ENCODE measurements around the gene MCC. TPM values are rescaled to one million over a fixed set of nuclear protein-coding genes. Genes with fewer than 3 reads are reported as not detected.

Gene MCC
- total RNA-seq, 4 donors from 2014 or later = 6.8 to 11.9 (median 9.0) TPM

- in situ Hi-C loops (cut with MboI; ENCODE audit: low sequenced_read_pairs in 4 of 4) = no loop called here
- H3K4me1 ChIP-seq = peaks cover 7 to 36% of the 10 kb centered on the region in 2 donors
Measured at GRCh38 chr5:113118298-113118697, 370.0 kb downstream of the MCC start.

GRCh38 chr5:113117543-113118115 lies 370.6 kb downstream of the MCC start:
- ATAC-seq (peak in 1 of 2 donors; percentile 19), DNase-seq (no peak)
- intact Hi-C loops (cut with DNase I; ENCODE audit: low total_unique reads) = loop anchor here (10.0 kb wide), 1 partner anchor 177 kb away; no protein-coding TSS in a partner anchor
- no peaks in the 10 kb centered on the region for H3K9me3 ChIP-seq
- H3K36me3 ChIP-seq = no peaks in the 10 kb centered on the region
- H3K27me3 ChIP-seq = no peaks in the 10 kb centered on the region
- no peak overlapping the region for H3K27ac ChIP-seq
- in situ Hi-C loops (cut with MboI; ENCODE audit: low sequenced_read_pairs in 4 of 4) = no loop called here
- no peak for TF ChIP-seq POLR2A (IDR thresholded peaks at IDR 0.05)
- TF ChIP-seq, protein P1, sequence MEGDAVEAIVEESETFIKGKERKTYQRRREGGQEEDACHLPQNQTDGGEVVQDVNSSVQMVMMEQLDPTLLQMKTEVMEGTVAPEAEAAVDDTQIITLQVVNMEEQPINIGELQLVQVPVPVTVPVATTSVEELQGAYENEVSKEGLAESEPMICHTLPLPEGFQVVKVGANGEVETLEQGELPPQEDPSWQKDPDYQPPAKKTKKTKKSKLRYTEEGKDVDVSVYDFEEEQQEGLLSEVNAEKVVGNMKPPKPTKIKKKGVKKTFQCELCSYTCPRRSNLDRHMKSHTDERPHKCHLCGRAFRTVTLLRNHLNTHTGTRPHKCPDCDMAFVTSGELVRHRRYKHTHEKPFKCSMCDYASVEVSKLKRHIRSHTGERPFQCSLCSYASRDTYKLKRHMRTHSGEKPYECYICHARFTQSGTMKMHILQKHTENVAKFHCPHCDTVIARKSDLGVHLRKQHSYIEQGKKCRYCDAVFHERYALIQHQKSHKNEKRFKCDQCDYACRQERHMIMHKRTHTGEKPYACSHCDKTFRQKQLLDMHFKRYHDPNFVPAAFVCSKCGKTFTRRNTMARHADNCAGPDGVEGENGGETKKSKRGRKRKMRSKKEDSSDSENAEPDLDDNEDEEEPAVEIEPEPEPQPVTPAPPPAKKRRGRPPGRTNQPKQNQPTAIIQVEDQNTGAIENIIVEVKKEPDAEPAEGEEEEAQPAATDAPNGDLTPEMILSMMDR (IDR thresholded peaks at IDR 0.05 in 4 of 5, conservative IDR thresholded peaks at IDR 0.05 in 1 of 5) = no peak
- H3K4me1 ChIP-seq = peaks cover 7 to 30% of the 10 kb centered on the region in 2 donors
- no peak overlapping the region for H3K4me3 ChIP-seq

More at GRCh38 chr5:113118298-113118697, 370.0 kb downstream of the MCC start:
- TF ChIP-seq, protein P1 (IDR thresholded peaks at IDR 0.05 in 4 of 5, conservative IDR thresholded peaks at IDR 0.05 in 1 of 5) = no peak
- no peak for TF ChIP-seq POLR2A (IDR thresholded peaks at IDR 0.05)
- no peaks in the 10 kb centered on the region for H3K36me3 ChIP-seq
- no peaks in the 10 kb centered on the region for H3K27me3 ChIP-seq
- no peak overlapping the region for H3K4me3 ChIP-seq
- DNase-seq (no peak), ATAC-seq (no peak)
- intact Hi-C loops (cut with DNase I; ENCODE audit: low total_unique reads) = loop anchor here (10.0 kb wide), 1 partner anchor 177 kb away; no protein-coding TSS in a partner anchor
- H3K9me3 ChIP-seq = no peaks in the 10 kb centered on the region
- no peak overlapping the region for H3K27ac ChIP-seq

DNA sequence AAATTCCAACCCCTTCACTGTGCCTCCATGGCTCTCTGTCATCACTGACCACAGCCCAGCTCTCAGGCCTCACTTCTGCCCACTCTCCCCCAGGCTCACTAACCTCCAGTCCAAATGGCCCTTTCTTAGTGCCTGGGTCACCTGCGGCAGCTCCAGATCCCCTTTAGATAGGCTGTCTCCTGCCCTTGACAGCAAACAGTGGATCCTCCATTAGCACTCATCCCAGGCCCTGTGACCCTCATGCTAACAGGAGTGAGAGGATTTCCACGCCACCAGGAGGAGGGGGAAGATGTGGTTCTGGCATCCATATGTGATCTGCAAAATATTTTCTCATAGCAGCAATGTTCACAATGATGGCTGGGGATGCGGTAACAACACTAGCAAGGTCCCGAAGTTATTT lies 372.3 kb downstream of the MCC start:
- DNase-seq = no peak
- ATAC-seq = no peak
- H3K4me1 ChIP-seq = peaks cover 7 to 33% of the 10 kb centered on the region in 2 donors

DNA sequence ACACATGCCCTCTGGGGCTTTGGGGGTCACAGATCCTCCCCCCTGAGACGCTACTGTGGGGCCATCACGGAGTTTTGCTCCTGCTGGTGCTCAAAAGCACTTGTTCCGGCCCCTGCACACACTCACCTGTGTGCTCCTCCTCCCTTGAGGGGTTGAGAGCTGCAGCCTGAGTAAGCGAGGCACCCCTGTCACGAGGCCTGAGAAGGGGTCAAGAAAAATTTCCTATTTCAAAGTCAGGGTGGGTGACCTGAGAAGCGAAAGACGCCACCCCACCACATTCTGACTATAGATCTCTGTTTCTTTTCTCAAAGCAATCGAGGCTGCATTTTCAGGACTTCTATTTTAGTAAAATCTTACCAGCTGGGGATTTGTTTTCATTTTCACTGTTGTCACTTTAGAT lies 373.2 kb downstream of the MCC start:
- H3K4me1 ChIP-seq = peaks cover 7 to 30% of the 10 kb centered on the region in 2 donors
- TF ChIP-seq POLR2A (IDR thresholded peaks at IDR 0.05) = no peak
- TF ChIP-seq, protein P1 (IDR thresholded peaks at IDR 0.05 in 4 of 5, conservative IDR thresholded peaks at IDR 0.05 in 1 of 5) = no peak
- in situ Hi-C loops (cut with MboI; ENCODE audit: low sequenced_read_pairs in 4 of 4) = no loop called here
- ATAC-seq = no peak
- H3K36me3 ChIP-seq = no peaks in the 10 kb centered on the region
- H3K9me3 ChIP-seq = no peaks in the 10 kb centered on the region
- intact Hi-C loops (cut with DNase I; ENCODE audit: low total_unique reads) = loop anchor here (10.0 kb wide), 1 partner anchor 180 kb away; no protein-coding TSS in a partner anchor
- H3K4me3 ChIP-seq = no peak overlapping the region
- DNase-seq = no peak
- no peaks in the 10 kb centered on the region for H3K27me3 ChIP-seq
- no peak overlapping the region for H3K27ac ChIP-seq

More for the DNA sequence above, 372.3 kb downstream of the MCC start:
- no peaks in the 10 kb centered on the region for H3K9me3 ChIP-seq
- H3K4me3 ChIP-seq = no peak overlapping the region
- no peak overlapping the region for H3K27ac ChIP-seq
- H3K27me3 ChIP-seq = no peaks in the 10 kb centered on the region
- in situ Hi-C loops (cut with MboI; ENCODE audit: low sequenced_read_pairs in 4 of 4) (no loop called here), intact Hi-C loops (cut with DNase I; ENCODE audit: low total_unique reads) (loop anchor here (10.0 kb wide), 1 partner anchor 179 kb away; no protein-coding TSS in a partner anchor)
- H3K36me3 ChIP-seq = no peaks in the 10 kb centered on the region
- TF ChIP-seq POLR2A (IDR thresholded peaks at IDR 0.05) = no peak
- TF ChIP-seq, protein P1 (IDR thresholded peaks at IDR 0.05 in 4 of 5, conservative IDR thresholded peaks at IDR 0.05 in 1 of 5) = no peak
